GM06990 (cell line): ENCODE results near the gene TBC1D10B.
A peak's percentile ranks its signal among the peaks of the same experiment; 100 is the strongest.

Source experiments
- DNase-seq: peaks from one replicate; pipeline ENCODE4 v3.0.0-alpha.2; 2011; ENCODE audit not compliant: insufficient read length; ENCODE audit errors: extremely low read depth
- H3K27me3 ChIP-seq: replicated peaks from 2 replicates; pipeline ENCODE4 v1.6.0; 2011; ENCODE audit warnings: low read length; ENCODE audit not compliant: control insufficient read depth, insufficient read depth
- H3K36me3 ChIP-seq: 2 replicates; pipeline ENCODE4 v1.5.1; 2011; ENCODE audit warnings: low read length; ENCODE audit not compliant: control insufficient read depth, insufficient read depth
- H3K4me3 ChIP-seq: replicated peaks from 2 replicates; pipeline ENCODE4 v1.5.1; 2011; ENCODE audit warnings: low read depth, mild to moderate bottlenecking, control low read depth, low read length
- CTCF ChIP-seq: IDR thresholded peaks from 2 replicates; pipeline ENCODE4 v1.5.1; 2011; ENCODE audit warnings: low read length, control low read depth, mild to moderate bottlenecking, inconsistent platforms; ENCODE audit not compliant: insufficient read depth, poor library complexity, severe bottlenecking

The TBC1D10B gene

GRCh38 chr16:30378236-30379157 lies 8.2 kb upstream of the TBC1D10B start:
- H3K36me3 ChIP-seq, result peaks cover 6% of the 10 kb centered on the region

GRCh38 chr16:30377812-30378235 lies 7.5 kb upstream of the TBC1D10B start:
- Histone ChIP-seq H3K36me3 (peaks cover 6% of the 10 kb centered on the region), H3K27me3 (no peaks in the 10 kb centered on the region), H3K4me3 (peak overlapping the region; percentile 67)
- DNase-seq, result peak; percentile 84
- no peak for TF ChIP-seq CTCF

More at GRCh38 chr16:30378236-30379157, 8.2 kb upstream of the TBC1D10B start:
- DNase-seq, result peak; percentile 98
- Histone ChIP-seq H3K27me3 (no peaks in the 10 kb centered on the region), H3K4me3 (peak overlapping the region; percentile 67)
- TF ChIP-seq CTCF, result peak; percentile 12

GRCh38 chr16:30377050-30377811 lies 6.9 kb upstream of the TBC1D10B start:
- Histone ChIP-seq H3K27me3 (no peaks in the 10 kb centered on the region), H3K4me3 (peak overlapping the region; percentile 67), H3K36me3 (peaks cover 6% of the 10 kb centered on the region)
- no peak for DNase-seq
- no peak for TF ChIP-seq CTCF

GRCh38 chr16:30376461-30376902 lies 6.2 kb upstream of the TBC1D10B start:
- TF ChIP-seq CTCF, result no peak
- no peak for DNase-seq
- Histone ChIP-seq H3K4me3 (no peak overlapping the region), H3K36me3 (peaks cover 6% of the 10 kb centered on the region; the same call in 1 of the 2 replicates), H3K27me3 (no peaks in the 10 kb centered on the region)

GRCh38 chr16:30375864-30376263 lies 5.6 kb upstream of the TBC1D10B start:
- no peak overlapping the region for H3K4me3 ChIP-seq
- no peak for TF ChIP-seq CTCF
- H3K27me3 ChIP-seq, result no peaks in the 10 kb centered on the region

More at GRCh38 chr16:30375864-30376263, 5.6 kb upstream of the TBC1D10B start:
- no peak for DNase-seq
- H3K36me3 ChIP-seq, result peaks cover 4% of the 10 kb centered on the region; the same call in 1 of the 2 replicates
